OCI-LY1 (cell line): ENCODE data around the gene WSCD2.

ENCODE experiments used
- H2AFZ ChIP-seq: fragments of 200-600 bp; sonication (generic), shearing (Covaris generic); 2 replicates; pipeline ENCODE4 v1.6.0; 2014; ENCODE audit warnings: antibody characterized with exemption, mild to moderate bottlenecking, low read length
- H3F3A ChIP-seq: fragments of 200-600 bp; sonication (generic), shearing (Covaris generic); 2 replicates; pipeline ENCODE4 v1.6.0; 2014; ENCODE audit warnings: mild to moderate bottlenecking, antibody characterized with exemption, low read length, moderate library complexity; ENCODE audit not compliant: insufficient read depth
- H3K27ac ChIP-seq: fragments of 200-600 bp; sonication (generic); 2 replicates; pipeline ENCODE4 v1.5.1; 2014; ENCODE audit warnings: low read length, mixed run types, mild to moderate bottlenecking, low read depth; ENCODE audit not compliant: poor library complexity, severe bottlenecking
- H3K27me3 ChIP-seq: fragments of 200-600 bp; sonication (generic); 2 replicates; pipeline ENCODE4 v1.6.0; 2014; ENCODE audit warnings: antibody characterized with exemption, mild to moderate bottlenecking, low read length, moderate library complexity; ENCODE audit not compliant: insufficient read depth
- H3K36me3 ChIP-seq: fragments of 200-600 bp; sonication (generic); 2 replicates; pipeline ENCODE4 v1.6.1; 2014; ENCODE audit warnings: mild to moderate bottlenecking, antibody characterized with exemption, low read length, moderate library complexity, mixed read lengths; ENCODE audit not compliant: insufficient read depth
- H3K4me1 ChIP-seq: fragments of 200-600 bp; sonication (generic); 2 replicates; pipeline ENCODE4 v1.5.1; 2014; ENCODE audit warnings: mild to moderate bottlenecking, low read length, moderate library complexity; ENCODE audit not compliant: insufficient read depth, severe bottlenecking
- H3K4me2 ChIP-seq: fragments of 200-600 bp; sonication (generic), shearing (Covaris generic); 2 replicates; pipeline ENCODE4 v1.6.1; 2014; ENCODE audit warnings: low read length
- H3K4me3 ChIP-seq: fragments of 200-600 bp; sonication (generic); 2 replicates; pipeline ENCODE4 v1.5.1; 2014; ENCODE audit warnings: low read length, low read depth, mild to moderate bottlenecking, mixed read lengths; ENCODE audit not compliant: poor library complexity, severe bottlenecking
- H3K79me2 ChIP-seq: fragments of 200-600 bp; shearing (Covaris generic); 2 replicates; pipeline ENCODE4 v1.6.1; 2016; ENCODE audit warnings: mixed run types, low read length, mixed read lengths; ENCODE audit not compliant: insufficient read depth
- H3K9ac ChIP-seq: fragments of 200-600 bp; sonication (generic), shearing (Covaris generic); 2 replicates; pipeline ENCODE4 v1.6.1; 2014; ENCODE audit warnings: mild to moderate bottlenecking, low read length, mixed read lengths
- H3K9me2 ChIP-seq: fragments of 200-600 bp; sonication (generic), shearing (Covaris generic); 2 replicates; pipeline ENCODE4 v1.6.1; 2014; ENCODE audit warnings: low read depth, mild to moderate bottlenecking, low read length, mixed read lengths
- H3K9me3 ChIP-seq: fragments of 200-600 bp; shearing (Covaris generic); 2 replicates; pipeline ENCODE4 v1.6.1; 2014; ENCODE audit warnings: low read length, mixed read lengths
- H4K20me1 ChIP-seq: fragments of 200-600 bp; sonication (generic), shearing (Covaris generic); 2 replicates; pipeline ENCODE4 v1.6.0; 2016; ENCODE audit warnings: mild to moderate bottlenecking, low read length; ENCODE audit not compliant: insufficient read depth
- CTCF ChIP-seq: fragments of 200-600 bp; sonication (generic), shearing (Covaris generic); IDR thresholded peaks from 2 replicates; pipeline ENCODE4 v1.5.1; 2017; ENCODE audit warnings: mild to moderate bottlenecking, antibody characterized with exemption, low read length, moderate library complexity, mixed read lengths
- EZH2 ChIP-seq: fragments of 200-600 bp; sonication (generic), shearing (Covaris generic); IDR thresholded peaks from 2 replicates; pipeline ENCODE4 v1.8.0; 2017; ENCODE audit warnings: borderline replicate concordance, mixed run types, mild to moderate bottlenecking, antibody characterized with exemption, low read length, moderate library complexity, mixed read lengths

WSCD2 gene

DNA sequence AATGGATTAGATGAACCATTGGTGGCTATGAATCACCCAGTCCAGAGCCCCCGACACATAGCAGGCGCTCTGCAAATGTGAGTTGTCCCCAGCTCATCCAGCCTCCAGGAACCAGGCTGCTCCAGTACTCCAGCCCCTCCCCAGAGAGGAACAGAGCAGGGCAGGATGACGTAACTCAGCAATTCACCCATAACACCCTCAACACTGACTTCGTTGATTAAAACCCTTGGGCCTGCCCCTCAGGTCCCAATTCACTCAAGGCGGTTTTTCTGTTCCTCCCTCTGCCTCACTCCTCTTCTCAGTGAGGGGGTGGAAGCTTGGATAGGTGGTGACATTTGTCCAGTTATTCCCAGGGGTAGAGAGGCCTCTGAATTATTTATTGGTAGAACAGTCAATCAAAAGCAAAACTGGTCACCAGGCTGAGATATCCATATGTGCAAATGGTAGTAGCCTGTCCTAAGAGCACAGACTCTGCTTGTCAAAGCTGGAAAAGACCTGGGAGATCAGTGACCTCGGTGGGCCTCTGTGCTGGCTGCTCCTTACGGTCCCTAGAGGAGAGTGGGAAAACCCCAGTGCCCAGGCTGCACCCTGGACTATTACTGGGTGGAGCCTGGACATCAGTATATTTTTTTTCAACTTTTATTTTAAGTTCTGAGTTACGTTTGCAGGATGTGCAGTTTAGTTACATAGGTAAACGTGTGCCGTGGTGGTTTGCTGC lies 113.1 kb downstream of the WSCD2 start:
- TF ChIP-seq EZH2 = no peak
- no peak for TF ChIP-seq CTCF
- Histone ChIP-seq H3K79me2 (no peaks in the 10 kb centered on the region), H3K36me3 (no peaks in the 10 kb centered on the region), H4K20me1 (no peaks in the 10 kb centered on the region), H3K9me3 (no peaks in the 10 kb centered on the region), H3K4me1 (no peaks in the 10 kb centered on the region), H3F3A (no peaks in the 10 kb centered on the region), H3K27me3 (no peaks in the 10 kb centered on the region), H3K27ac (no peak overlapping the region), H3K4me2 (no peak overlapping the region), H3K9me2 (no peaks in the 10 kb centered on the region), H3K9ac (no peak overlapping the region), H2AFZ (no peak overlapping the region), H3K4me3 (no peak overlapping the region)

- H3K36me3 ChIP-seq = no peaks in the 10 kb centered on the region
- no peaks in the 10 kb centered on the region for H3K79me2 ChIP-seq
- no peak overlapping the region for H3K4me3 ChIP-seq
- no peaks in the 10 kb centered on the region for H3K27me3 ChIP-seq
- no peak overlapping the region for H3K27ac ChIP-seq
- no peak overlapping the region for H3K4me2 ChIP-seq
- H2AFZ ChIP-seq = no peak overlapping the region
- H3K9me2 ChIP-seq = no peaks in the 10 kb centered on the region
- TF ChIP-seq CTCF = no peak
- no peak for TF ChIP-seq EZH2
- H3K9ac ChIP-seq = no peak overlapping the region
- no peaks in the 10 kb centered on the region for H4K20me1 ChIP-seq
- no peaks in the 10 kb centered on the region for H3K4me1 ChIP-seq
- no peaks in the 10 kb centered on the region for H3F3A ChIP-seq
- H3K9me3 ChIP-seq = no peaks in the 10 kb centered on the region
Observed at GRCh38 chr12:108247130-108247529, 118.0 kb downstream of the WSCD2 start.

DNA sequence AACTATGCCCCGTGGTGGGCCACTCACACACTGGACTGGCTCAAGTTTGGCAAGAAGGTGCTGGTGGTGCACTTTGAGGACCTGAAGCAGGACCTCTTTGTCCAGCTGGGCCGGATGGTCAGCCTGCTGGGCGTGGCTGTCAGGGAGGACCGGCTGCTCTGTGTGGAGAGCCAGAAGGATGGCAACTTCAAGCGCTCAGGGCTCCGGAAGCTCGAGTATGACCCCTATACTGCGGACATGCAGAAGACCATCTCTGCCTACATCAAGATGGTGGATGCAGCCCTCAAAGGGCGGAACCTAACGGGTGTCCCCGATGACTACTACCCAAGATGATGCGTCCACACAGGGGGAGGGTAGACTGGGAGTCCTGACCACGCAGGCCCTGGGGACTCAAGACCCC lies 118.9 kb downstream of the WSCD2 start:
- Histone ChIP-seq H3K27me3 (no peaks in the 10 kb centered on the region), H3K4me3 (no peak overlapping the region), H2AFZ (no peak overlapping the region), H3K9ac (no peak overlapping the region), H4K20me1 (no peaks in the 10 kb centered on the region), H3K36me3 (no peaks in the 10 kb centered on the region), H3K9me2 (no peaks in the 10 kb centered on the region), H3F3A (no peaks in the 10 kb centered on the region), H3K79me2 (no peaks in the 10 kb centered on the region), H3K4me1 (no peaks in the 10 kb centered on the region), H3K27ac (no peak overlapping the region), H3K4me2 (no peak overlapping the region), H3K9me3 (no peaks in the 10 kb centered on the region)
- TF ChIP-seq EZH2 (no peak), CTCF (no peak)
